Amniotic epithelial cell (primary cell): ENCODE measurements around the gene IL18RAP.
A peak's percentile ranks its signal among the peaks of the same experiment; 100 is the strongest.

Source experiments
- DNase-seq: peaks from one replicate; pipeline ENCODE4 v3.0.0-alpha.2; 2010; ENCODE audit warnings: low read depth

IL18RAP gene

DNA sequence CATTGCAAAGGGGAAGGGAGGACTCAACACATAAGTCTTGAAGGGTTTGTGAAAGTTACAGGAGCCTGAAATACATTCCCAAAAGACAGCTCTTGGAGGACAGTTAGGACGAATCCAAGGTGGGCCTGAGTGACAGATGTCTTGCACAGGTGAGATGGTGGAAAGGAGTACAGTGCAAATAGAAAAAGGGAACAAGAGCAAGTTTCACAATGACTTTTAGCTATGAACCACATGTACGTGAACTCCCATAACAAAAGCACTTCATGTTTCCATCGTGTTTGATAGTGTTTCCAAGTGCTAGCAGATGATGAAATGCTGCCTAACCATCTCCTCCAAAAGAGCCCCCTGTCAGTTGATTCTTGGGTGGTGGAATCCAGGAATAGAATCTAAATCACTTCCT is 1.8 kb downstream of the IL18RAP start:
- DNase-seq = no peak

DNA sequence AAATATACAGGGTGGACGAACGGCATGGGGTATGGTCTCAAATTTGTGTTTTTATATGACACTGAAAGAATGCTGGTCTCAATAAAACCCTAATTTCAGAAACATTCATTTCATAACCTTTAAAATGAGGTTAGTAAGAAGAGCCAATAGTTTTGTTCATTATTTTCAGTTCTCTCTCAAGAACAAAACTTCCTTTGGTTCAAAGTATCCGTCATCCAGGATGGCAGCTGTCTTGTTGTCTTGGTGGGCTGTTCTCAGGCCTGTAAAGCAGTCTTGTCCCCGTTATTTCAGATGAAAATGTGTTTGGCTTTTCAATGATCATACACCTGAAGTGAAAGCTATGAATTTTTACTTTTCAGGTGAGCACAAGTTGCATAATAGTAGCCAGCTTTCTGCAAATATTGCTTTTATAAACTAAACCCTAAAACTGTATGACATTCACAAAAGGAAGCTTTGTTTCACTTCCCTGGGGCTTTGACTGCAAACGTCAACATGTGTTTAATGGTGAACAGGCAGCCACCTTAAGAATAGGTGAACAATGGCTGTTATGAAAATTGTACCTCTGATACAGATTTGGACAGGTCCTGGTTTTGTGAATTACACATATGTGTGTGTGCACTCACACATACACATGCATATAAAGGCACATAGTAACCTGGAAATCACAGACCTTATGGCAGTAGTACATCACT is 2.6 kb downstream of the IL18RAP start:
- no peak for DNase-seq

DNA sequence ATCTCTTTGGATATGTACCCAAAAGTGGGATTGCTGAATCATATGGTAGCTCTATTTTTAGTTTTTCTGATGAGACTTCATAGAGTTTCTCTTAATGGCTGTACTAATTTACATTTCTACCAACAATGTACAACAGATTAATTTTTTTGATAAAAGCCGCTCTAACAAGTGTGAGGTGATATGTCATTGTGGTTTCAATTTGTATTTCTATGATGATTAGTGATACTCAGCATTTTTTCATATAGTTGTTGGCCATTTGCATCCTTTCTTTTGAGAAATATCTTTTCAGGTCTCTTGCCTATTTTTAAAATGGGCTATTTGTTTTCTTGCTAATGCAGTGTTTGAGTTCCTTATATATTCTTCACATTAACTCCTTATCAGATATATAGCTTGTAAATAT is 4.3 kb downstream of the IL18RAP start:
- DNase-seq = no peak

DNA sequence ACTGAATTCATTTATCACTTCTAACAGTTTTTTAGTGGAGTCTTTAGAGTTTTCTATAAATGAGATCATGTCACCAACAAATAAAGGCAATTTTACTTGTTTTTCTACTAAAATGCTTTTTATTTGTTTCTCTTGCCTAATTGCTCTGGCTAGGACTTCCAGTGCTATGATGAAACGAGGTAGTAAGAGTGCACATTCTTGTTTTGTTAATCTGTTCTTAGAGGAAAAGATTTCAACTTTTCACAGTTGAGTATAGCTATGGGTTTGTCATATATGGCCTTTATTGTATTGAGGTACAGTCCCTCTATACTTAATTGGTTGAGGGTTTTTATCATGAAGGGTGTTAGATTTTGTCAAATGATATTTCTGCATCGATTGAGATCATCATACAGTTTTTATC is 5.6 kb downstream of the IL18RAP start:
- DNase-seq = no peak

DNA sequence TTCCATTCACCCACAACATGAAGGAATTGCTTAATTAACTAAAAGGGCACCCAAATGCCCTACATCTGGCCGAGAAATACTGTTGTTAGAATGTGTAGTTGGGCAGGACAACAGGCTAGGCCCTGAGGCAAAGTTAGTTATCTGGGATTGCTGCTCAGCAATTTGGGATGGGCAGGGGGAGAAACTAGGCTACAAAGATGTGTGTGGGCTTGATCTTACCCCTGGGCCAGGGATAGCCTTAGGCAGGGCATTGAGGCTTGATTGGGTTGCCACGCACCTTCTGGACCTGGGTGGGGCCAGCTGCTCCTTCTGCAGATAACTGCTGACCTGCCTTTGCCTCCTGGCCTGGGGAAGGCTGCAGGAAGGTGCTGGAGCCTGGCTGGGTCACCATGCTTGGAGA is 9.4 kb downstream of the IL18RAP start:
- no peak for DNase-seq

DNA sequence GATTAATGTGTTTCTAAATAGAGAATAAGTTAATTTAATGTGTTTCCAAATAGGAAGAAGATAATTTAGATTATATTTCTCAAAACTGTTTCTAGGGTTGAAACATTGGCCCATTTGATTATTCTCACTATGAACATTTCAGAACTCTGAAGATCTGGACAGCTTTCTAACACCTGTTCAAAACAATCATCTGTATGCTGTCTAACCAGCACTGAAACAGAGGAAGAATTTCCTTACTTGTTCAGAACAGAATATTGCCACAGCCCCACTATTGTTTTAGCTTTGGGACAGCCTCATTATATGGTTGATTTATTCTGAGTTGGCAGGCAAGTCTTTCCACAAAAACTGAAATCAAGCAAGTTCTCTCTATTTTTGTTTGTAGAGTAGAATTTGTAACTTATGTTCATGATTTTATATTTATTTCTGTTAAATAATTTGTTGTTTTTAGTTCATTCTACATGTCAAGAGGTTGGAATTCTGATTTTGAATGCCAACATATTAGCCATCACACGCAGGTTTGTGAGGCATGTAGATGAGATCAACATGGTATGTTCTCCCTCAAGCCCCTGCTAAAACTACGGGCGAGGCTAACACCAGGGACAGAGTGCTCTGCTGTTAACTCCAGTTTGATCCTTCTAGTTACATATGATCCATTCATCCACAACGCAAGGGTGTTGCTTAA is 11.2 kb downstream of the IL18RAP start:
- DNase-seq = no peak

DNA sequence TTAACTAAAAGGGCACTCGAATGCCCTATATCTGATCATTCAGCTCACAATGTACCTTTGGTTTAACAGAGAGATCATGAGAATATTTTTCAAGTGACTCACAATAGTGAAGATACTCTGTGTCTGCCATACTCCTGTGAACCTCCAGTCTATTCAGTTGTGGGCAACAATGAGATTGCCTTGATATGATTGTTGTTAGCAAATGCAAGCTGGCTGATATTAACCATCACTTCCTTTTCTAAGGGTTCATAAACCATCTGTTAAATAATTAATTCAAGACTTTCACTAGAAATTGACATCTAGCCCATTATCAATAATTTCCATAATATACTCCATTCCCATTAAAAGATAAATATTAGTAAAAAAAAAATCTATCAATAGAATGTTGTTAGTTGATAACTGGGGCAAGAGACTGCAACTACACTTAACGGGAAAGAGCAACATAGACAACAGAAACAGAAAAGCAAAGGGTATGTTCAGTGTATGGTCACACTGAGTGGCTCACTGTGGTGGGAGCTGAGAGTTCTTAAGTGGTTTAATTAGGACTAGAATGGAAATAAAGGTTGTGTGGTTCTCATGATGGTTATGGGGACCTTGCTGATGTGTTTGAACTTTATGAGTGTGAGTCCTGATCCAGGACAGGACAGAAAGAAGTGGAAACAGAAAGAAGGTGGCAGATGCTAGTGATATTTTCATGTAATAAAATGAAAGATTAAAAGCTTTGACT is 11.9 kb downstream of the IL18RAP start:
- peak; percentile 30 for DNase-seq

DNA sequence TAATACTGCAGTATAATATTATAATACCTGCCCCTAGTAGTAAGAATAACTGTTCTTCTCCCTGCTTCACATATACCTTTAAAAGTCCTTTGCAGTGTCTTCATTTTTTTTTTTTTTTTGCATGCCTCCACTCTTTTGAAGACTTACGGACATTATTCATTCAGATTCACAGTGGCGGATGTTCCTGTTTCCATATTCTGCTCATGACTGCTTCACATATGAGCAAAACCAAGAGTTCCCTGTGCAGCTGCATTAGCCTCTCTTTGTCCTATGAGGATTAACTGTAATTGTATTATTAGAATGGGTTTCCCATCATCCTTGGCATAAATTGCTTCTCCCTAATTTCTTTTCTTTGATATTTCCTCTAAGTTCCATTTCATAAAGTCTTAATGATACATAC is 12.8 kb downstream of the IL18RAP start:
- no peak for DNase-seq

DNA sequence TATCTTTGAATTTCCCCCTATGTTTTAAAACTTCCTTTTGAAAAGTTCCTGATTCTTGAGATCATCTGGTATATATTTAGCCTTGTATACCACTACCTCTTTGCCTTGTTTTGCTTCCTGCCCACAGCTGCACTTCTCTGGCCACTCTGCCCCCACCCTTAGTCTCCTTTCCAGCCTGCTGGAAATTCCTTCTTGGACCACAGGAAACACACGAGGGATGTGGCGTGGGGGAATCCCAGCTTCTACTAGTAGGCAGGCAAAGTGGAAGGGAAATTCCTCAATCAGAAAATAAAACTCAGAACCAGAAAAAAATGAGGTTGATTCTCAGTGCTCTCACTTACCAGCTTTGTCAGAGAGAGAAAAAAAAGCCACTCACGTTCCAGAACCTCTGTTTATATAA is 13.4 kb downstream of the IL18RAP start:
- peak; percentile 68 for DNase-seq

DNA sequence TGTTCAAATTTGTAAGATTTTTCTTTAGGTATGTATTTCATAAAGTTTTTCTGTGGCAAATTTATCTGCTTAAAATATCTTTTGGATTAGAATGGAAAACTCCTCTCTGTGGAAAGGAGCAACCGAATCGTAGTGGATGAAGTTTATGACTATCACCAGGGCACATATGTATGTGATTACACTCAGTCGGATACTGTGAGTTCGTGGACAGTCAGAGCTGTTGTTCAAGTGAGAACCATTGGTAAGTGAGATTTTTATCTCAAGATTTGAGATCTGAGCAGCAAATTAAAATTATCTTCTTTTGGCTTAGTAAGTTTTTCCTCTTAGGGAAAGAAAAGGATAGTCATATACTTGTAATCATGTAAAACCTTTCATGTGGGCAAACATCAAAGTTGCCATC is 14.2 kb downstream of the IL18RAP start:
- peak; percentile 32 for DNase-seq

DNA sequence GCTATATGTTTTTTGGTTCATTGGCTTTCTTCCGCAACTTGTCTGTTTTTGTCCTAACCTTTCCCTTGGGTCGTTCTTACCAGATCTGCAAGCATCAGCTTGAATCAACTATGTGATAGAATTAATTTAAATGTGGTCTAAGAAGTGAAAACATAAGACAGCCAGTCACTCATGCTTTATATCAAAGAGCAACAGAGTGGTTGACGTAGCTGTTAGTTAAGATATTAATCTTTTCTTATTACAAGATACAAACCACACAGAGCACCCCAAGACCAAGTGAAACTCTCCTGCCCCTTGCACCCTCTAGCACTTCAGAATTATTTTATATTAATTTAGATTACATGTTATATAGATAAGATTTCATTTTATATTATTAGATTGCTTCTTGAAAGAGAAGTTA is 15.2 kb downstream of the IL18RAP start:
- no peak for DNase-seq

DNA sequence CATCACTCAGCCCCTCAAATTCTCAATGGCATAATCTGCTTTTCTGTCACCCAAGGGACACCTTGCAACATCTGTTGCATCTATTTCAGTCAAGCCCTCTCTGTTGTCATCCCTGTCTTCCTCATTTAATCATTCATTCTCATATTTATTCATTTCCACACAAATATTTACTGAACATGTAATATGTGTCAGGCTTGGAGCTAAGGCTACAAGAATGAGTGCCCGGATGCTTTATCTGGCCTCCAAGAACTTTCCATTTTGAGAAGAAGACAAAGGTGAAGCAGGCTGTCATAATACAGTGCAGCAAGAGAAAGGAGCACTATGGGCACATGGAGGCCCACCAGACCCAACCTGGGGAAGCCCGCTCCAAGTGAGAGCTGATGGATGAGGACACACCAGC is 15.6 kb downstream of the IL18RAP start:
- DNase-seq = no peak

DNA sequence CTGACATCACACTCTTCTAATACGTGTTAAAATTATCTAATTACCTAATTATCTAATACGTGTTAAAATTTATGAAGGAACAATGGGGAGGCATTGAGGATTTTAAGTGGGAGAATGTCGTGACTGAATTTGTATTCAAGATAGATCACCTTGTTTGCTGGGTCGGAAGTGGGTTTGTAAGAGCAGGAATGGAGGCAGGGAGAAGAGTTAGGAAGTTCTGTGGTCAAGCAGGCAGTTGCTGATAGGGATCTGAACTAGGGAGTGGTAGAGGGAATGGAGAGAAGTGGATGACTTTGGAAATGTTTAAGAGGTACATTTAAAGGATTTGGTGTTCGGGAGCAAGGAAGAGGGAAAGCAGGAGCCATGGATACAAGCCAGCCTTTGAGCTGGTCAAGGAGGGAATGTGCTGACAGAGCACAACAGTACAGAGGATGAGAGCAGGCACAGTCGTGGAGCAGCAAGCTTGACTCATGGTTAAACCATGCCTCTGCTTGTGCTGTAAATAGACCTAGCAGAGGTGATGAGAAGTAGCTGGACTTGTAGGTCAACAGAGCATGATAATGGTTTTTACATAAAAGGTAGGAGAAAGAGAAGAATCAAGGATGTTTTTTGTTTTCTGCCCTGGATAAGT is 16.2 kb downstream of the IL18RAP start:
- DNase-seq = peak; percentile 93

DNA sequence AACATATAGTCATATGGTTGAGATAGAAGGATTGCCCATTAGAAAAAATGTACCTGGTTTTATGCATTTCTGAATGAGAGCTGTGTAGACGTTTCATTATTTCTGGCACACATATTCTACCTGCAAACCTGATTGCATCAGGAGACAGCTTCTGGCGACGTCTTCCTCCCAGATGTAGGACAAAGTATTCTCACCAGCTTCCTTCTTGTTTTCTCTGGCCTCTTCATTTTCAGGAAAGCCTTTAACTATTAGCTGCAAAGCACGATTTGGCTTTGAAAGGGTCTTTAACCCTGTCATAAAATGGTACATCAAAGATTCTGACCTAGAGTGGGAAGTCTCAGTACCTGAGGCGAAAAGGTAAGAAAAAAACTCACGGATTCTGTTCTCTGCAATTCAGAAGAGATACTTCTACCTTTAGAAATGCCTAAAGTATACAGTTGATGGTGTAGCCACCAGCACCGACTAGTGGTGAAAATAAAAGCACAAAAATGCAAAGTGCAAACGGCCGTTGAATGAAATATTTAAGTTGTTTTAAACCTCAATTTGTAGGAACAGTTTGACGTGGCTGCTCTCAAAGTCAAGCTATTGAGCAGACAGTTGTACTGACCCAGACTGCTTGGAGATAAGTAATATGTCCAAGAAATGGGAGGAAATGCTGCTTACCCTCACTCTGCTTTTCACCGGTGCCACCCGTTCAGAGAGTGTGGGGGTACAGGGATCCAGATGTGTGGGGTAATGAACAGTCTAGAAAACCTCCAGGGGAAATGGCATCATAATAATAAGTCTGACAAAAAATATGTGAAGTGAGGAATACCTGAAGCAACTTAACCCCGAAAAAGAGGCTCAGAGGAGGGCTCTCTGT is 20.2 kb downstream of the IL18RAP start:
- DNase-seq = peak; percentile 50

DNA sequence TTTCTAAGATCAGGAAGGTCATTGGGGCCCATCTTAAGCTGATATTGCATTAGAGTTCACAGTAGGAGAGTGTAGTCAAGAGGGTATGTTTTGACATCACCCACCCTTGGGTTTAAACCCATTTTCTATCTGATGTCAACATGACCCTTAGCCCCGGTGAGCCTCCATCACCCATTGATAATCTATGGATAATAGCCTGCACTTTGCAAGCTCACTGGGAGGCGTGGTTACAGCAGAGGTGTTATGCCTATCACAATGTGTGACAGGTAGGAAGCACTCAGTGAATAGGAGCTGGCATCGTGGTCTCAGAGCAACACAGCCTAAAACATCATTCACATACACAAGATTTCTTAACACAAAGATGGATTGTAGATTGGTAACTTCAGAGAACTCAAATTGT is 21.3 kb downstream of the IL18RAP start:
- no peak for DNase-seq

DNA sequence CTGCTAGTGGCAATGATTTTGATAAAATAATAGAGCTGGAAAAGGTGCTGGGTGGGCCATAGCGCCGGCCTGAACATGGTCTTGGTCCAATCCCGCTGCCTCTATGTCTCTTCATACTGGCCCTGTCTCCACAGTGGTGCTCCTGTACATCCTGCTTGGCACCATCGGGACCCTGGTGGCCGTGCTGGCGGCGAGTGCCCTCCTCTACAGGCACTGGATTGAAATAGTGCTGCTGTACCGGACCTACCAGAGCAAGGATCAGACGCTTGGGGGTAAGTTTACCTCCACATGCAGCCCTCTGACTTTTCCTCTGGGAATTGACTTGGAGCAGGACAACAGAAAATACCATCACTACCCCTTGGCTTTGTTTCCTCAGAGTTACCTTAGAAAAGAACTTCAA is 24.0 kb downstream of the IL18RAP start:
- no peak for DNase-seq

DNA sequence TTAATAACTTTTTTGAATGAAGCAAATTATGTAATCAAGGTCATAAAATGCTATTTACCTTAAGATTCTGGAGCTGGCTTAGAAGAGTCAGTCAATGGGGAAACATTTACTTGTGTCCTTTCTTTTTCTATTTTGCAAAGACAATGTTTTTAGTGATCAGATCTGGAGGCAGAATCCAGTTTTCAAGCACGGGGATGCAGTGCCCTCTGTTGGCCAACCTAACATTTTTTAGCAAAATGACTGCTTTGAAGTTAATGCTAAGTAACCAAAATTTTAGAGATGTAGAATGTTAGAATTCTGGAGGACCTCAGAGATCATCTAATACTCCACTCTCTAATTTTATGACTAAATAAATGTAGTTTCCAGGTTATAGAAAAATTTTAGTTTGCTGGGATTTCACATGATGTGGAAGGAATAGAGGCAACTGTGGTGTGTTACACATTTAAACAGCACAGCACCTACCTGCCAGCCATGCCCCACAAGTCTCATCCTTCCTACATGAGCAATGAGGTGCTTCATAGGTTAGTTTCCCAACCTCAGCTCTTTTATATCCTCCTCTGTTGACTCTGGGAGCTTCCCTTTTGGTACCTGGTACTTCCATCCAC is 26.5 kb downstream of the IL18RAP start:
- DNase-seq = peak; percentile 55

DNA sequence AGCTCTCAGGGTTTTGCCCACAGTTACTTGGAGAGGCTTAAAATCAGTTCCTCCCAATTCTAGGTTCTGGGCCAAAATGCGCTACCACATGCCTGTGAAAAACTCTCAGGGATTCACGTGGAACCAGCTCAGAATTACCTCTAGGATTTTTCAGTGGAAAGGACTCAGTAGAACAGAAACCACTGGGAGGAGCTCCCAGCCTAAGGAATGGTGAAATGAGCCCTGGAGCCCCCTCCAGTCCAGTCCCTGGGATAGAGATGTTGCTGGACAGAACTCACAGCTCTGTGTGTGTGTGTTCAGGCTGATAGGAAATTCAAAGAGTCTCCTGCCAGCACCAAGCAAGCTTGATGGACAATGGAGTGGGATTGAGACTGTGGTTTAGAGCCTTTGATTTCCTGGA is 29.0 kb downstream of the IL18RAP start:
- no peak for DNase-seq

DNA sequence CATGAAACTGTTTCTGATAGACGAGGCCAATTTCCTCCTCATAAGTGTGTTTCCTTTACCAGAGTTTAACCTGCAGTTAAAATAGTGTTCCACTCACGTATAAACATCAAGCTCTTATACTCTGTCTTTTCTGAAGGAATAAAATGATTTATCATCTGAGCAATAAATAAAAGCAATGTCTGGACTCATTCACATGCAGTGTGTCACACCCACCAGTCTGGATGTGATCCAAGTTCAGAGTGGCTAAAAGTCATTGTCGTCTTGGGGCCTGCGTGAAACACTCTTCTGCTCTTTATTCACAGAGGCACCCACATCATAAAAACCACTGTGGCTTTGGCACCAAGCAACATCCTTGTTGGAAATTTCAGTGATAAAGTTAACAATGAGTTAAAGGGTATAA is 30.5 kb downstream of the IL18RAP start:
- no peak for DNase-seq

DNA sequence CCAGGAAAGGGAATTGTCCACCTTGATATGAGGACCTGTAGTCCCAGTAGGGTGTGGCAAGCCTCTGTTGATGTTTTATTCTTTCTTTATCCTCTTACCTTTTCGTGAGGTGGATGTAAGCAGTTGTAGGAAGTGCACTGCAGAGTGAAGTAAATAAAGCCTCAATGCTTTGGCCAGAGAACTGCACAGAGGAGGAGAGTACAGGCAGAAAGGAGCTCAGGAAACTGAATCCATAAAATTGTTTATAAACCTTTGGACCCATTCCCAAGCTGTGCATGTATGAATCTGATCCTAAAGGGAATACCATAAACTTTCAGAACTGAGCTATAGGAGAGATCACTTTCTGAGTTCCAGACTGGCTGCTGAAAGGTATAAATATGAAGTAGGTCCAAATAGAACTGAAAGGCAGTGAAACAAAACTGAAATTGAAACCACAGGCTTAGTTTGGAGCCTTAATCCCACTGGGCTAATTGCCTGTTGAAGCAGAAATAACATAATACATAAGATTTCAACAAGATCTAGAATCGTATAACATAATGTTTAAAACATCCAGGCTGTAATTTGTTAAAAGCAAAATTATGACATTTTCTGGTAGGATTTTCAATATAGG is 32.2 kb downstream of the IL18RAP start:
- DNase-seq = no peak

DNA sequence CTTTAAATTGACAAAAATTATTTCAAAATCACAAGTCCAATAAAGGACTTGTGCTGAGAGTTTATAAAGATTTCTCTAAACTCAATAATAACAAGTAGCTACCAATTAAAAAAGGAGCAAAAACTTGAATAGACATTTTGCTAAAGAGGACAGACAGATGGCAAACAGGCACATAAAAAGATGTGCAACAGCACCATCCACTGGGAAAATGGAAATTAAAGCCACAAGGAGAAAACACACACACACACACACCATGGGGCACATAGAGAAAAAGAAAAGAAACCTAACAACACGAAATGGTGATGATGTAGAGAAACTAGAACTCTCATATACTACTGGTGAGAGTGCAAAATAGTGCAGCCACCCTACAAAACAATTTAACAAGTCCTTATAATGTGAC is 37.5 kb downstream of the IL18RAP start:
- peak; percentile 14 for DNase-seq
